ENCODE results near the gene STXBP3.

Gene STXBP3

DNA sequence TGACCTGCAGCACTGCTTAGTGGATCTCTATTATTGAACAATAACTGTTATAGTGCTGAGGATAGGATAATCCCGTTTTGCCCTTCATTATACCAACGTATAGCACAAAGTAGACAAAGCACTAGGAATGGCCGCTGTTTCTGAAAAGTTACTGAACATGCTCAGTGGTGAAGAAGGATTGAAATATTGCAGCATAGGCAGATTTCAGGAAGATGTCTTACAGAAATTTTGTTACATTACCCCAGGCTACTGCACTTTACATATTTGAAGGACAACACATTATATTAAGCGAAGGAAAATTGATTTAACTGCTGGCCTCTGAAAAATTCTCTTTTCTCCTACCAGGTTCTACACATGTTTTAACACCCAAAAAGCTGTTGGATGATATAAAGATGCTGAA is 62.0 kb downstream of the STXBP3 start:
- DNase-seq (ENCODE audit: low spot score): no peak

DNA sequence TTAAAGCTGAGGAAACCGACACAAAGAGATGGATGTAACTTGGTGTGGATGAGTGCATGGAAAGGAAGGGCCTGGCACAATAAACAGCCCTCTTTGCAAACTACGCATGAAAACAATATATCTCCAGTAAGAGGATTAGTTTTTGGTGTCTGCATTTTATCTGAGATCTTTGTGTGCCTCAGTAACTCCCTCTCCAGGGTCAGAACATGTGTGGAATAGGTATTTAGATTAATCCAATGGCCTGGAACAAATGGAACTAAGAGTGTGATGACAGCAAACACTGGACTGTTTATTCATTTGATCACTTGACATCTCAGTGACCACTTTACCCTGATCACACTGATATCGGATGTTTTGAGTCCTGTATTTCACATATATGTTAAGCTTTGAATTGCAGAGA is 65.1 kb downstream of the STXBP3 start:
- no peak for DNase-seq (ENCODE audit: low spot score)

- no peak for DNase-seq (ENCODE audit: low spot score)
Observed at GRCh38 chr1:108813326-108813725, 66.9 kb downstream of the STXBP3 start.

- peak; percentile 71 for DNase-seq (ENCODE audit: low spot score)
Observed at GRCh38 chr1:108814343-108815125, 68.1 kb downstream of the STXBP3 start.

- peak; percentile 29 for DNase-seq (ENCODE audit: low spot score)
Observed at GRCh38 chr1:108815566-108815965, 69.1 kb downstream of the STXBP3 start.

GRCh38 chr1:108816049-108816893 is 69.8 kb downstream of the STXBP3 start:
- peak; percentile 96 for DNase-seq (ENCODE audit: low spot score)

- peak; percentile 80 for DNase-seq (ENCODE audit: low spot score)
Observed at GRCh38 chr1:108817016-108817415, 70.5 kb downstream of the STXBP3 start.

GRCh38 chr1:108817811-108818210 is 71.3 kb downstream of the STXBP3 start:
- no peak for DNase-seq (ENCODE audit: low spot score)

DNA sequence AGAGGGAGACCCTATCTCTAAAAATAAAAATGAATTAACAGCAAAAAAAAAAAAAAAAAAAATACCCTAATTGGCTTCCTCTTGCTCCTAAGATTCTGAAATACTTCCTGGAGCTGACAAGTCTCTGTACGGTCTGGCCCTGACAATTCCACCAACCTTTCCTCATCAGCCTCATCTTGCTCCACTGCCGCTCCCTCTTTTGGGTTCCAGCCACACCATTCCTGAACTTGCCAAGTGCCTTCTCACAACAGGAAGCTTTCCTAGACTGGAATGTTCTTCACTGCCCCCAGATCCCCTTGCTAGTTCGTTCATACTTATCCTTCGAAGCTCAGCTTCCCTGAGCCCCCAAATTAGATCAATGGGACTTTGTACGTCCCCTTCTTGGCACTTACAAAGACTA is 73.4 kb downstream of the STXBP3 start:
- no peak for DNase-seq (ENCODE audit: low spot score)

DNA sequence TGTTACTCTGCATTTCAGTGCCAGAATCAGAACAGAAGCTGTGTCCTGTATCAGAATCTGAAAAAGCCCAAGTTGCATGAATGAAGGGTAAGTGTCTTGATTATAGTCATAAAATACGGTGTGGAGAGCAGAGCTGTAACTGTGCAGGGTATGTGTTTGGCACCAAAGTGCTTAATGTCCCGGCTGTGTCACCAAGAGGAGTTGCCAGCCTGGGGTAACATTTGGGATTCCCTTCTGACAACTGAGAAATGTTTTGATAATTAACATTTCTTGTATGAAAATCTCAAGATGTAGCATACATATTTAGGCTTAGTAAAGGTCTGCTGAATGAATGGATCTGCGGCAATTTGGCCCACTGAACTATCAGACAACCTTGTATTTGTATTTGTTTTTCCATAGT is 77.2 kb downstream of the STXBP3 start:
- DNase-seq (ENCODE audit: low spot score): no peak

DNA sequence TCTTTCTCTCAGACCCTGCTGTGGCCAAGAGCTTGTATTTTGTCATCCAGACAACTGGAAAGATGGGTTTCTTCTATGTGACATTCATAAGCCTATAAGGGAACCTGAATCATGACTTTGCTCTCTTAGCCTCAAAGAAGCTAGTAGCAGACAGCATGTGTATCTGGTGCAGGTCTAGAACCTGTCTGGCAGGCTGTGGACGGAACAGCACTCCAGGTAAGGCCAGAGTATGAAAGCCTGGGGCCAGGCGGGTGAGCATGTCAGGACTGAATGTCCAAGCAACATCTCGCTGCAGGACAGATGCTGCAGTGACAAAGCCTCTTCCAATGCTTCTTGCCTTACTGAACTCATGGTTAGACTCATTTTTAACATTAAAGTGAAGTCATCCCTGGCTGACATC is 77.6 kb downstream of the STXBP3 start:
- no peak for DNase-seq (ENCODE audit: low spot score)

DNA sequence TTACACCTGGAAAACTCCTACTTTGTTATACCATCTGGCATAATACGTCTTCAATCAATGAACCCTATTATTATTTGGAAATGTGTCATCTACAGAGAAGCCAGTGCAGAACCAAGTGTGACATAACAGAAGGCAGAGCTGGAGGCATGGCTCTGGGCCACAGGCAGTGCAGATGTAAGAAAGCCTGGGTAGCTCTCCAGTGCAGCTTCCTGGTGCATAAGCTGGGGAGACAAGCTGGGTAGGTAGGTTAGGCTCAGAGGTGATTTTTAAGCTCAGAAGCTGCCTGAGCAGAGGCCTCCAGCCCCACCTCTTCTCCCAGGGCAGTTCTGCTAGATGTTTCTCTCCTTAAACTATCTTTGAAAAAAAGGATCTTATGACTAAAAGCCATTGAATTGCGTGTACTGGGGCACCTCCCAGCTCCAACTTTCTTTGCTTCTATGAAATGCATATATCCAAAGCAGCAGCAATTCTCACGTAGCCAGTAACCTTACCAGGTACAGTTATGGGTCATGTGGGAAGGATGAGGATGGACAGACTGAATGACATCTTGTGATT is 79.7 kb downstream of the STXBP3 start:
- DNase-seq (ENCODE audit: low spot score): peak; percentile 58

DNA sequence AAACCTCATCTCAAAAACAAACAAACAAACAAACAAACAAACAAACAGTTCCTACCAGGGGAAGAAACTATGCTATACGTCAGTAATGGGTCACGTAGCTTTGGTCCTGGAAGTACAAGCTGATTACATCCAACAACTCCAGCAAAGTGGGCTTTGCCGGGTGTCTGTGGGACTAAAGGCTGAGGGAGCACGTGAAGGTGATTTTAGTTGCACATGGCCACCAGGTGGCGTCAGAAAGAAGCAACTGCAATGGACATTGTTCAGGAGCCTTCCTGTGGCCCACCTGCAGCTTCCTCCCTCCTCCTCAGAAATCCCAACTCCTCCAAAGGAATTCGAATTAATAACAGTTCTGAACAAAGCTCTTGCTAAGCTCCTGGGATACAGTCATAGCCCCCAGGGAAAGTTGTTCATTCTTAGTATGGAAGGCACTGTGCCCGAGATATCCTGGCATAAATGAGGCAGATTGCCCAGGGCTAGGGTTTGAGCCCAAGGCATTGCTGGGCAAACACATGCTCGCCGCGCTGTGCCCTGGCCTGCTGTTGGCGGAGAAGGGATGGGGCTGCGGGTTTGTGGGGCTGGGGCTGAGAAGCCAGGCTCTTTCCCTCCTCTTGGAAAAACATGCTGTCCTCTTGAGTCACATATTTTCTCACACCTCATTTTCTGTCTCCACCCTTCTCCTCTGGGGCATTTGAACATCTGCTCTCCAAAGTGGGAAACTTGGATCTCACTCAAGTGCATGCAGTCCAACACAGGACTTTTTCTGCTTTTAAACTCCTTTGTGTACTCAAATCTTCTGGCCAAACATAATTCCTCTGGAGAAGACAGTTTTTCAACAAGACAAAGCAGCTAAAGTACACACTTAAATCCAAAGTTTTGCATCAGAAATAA is 81.8 kb downstream of the STXBP3 start:
- peak; percentile 87 for DNase-seq (ENCODE audit: low spot score)

DNA sequence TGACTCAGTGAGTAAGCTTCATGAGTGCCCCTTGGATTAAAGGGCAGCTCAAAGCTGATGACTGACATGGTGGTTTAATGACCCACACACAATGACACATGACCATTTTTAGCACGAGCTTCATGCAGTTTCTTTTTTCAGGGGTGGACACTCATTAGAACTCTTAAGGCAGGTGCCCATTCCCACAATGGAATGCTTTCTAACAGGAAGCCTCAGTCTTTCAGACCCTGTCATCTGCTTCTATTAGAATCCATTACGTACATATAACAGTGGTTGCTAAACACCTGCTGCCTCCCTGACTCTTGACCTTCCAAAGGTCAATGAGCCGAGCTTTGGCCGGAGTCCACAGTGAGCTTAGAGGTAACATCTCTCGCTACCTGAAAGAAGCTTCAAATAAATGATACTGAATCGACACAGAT is 83.0 kb downstream of the STXBP3 start:
- no peak for DNase-seq (ENCODE audit: low spot score)

DNA sequence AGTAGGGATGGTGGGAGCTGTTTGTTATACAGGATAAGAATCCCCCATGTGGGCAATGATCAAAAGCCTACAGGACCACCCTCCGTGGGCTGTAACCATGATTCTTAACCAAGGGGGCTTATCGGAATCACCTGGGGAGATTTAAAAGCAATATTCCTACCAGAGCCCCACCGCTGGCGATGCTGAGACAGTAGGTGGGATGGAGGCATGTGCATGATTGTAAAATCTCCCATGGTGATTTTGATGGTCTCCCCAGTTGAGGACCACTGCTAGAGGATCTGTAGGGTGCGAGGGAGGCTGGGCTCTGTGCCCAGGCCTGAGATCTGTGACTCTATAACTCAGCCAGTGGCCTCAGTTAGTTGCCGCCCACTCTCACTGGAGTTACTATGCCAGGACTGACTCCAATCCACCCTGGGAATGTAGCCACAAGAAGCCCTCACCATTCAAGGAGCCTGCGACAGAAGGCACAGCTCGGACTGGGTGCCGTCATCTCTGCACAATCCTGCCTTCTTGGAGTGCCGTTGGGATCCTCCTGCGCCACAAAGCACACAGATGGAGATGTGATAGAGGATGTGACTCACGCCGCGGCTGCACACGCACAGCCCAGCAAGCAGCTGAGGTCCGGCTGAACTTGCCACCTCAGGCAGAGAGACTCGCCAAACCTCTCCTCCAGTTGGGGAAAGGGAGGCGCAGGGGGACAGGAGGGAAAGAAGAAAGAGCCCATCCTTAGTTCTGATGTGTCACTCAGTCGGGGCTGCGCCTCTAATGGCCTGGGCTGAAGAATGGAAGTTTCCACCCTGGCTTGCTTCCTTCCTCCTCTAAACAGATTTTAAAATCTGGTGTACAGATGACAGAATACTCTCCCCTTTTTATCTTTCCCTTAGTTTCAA is 83.9 kb downstream of the STXBP3 start:
- DNase-seq (ENCODE audit: low spot score): peak; percentile 71

GRCh38 chr1:108831225-108831624 is 84.8 kb downstream of the STXBP3 start:
- no peak for DNase-seq (ENCODE audit: low spot score)

- DNase-seq (ENCODE audit: low spot score): no peak
Observed at GRCh38 chr1:108832929-108833328, 86.5 kb downstream of the STXBP3 start.

GRCh38 chr1:108841703-108842102 is 95.2 kb downstream of the STXBP3 start:
- no peak for DNase-seq (ENCODE audit: low spot score)

DNA sequence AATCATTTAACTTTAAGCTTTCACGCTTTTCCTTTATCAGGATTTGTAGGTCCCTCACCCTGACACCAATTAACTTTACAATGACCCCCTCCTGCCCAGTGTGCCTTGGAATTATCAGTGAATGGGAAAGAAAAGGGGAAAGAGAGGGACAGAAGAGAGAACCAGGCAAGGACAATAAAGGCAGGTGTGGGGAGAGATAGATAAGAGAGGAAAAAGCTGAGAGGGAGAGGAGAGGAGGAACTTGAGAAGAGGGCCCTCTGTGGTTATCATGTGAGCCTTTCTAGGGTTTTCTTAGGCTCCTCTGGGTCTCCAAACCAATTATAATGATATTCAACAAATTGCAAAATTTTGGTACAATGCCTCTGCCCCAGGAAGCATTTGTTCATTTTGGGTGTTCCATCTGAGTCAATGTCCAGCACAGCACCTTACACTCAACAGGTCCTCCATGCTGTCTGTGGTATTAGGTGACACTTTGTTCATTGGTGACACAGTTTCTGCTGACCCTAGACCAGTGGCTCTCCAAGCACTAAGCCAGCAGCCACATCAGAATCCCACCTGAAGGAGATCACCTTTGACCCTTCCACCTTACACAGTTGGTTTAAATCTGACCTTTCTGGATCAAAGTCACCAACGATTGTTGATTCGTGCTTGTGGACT is 96.2 kb downstream of the STXBP3 start:
- DNase-seq (ENCODE audit: low spot score): no peak

- DNase-seq (ENCODE audit: low spot score): no peak
Observed at GRCh38 chr1:108843390-108844137, 97.1 kb downstream of the STXBP3 start.

Measured in globus pallidus (tissue), 1 donor.